Activated naive CD4-positive, alpha-beta T cell treated with Interleukin-2 at 50 U/mL for 16 hours (primary cell): ENCODE measurements around the gene SFI1.

ENCODE experiments used
- DNase-seq: peaks from one replicate; pipeline ENCODE4 v3.0.0-alpha.2; 2020

SFI1 gene

DNA sequence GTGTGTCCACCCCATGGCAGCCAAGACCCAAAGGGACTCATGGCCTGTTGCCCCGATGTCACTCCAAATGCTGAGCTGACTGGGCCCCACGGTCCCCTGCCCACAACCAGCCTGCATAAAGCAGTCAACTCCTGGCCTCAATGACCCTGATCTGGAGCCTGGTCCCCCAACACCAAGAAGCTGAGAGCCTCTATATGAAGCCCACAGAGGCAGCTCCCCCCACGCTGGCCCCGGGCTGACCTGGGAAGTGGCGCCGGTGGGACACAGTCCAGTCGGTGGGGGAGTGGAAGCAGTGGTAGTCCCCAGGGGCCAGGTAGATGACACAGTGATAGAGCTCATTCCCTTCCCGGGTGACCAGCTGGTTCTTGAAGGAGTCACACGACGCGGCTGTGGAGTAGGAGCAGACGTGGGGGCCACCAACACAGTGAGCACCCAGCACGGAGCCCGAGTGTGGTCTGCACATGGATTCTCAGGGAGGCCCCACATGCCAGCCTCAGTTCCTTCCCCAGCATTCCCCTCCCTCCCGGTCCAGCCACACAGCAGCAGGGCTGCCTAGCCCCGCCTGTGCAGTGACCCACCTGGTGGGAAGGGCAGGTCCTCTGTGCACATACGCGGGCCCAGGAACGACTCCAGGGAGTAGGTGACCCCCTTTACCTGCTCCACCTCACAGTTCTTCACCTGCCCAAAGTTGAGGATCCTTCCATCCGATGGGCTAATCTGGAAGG is 124.6 kb downstream of the SFI1 start:
- DNase-seq, result no peak

DNA sequence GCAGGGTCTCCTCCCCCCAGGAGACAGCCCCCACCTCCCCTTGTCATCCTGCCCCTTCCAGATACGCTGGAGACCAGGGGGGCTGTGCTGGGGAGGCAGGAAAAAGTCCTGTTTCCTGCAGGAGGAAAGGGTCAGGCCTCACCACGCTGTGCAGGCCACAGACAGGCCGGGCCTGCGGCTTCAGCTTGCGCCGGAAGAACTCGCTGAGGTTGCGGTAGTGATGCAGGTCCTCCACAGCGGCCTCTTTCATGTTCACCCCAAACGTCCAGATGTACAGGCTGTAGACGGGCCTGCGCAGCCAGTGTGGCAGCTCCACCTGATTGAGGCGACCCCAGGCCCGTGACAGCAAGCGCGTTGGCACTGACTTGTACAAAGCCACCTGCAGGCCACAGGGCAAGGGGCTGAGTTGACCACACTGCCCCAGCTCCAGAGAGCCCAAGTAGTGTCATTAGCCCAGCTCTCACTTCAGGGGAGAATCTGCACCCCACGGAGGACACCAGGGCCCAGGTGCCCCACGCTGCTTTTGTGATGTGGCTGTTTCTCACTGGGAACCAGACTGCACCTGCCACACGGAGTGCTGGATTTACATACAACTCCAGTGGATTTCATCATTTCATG is 125.3 kb downstream of the SFI1 start:
- DNase-seq, result no peak

DNA sequence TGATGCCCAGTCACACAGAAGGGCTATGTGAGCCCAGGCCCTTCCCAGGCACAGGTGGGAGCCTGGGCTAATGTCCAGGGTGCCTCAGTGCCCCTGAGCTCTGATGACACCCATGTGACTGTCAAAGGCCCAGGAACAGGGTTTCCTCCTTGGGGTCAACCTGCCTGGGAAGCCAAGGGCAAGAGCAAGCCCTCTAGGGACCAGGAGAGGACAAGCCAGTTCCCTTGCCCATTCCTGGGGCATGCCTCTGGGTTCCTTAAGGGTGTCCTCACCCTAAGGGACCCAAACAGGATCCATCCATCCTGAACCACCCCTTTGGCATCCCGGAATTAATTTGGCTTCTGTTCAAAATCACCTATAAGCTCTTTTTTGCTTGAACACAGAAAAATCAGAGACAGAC is 126.6 kb downstream of the SFI1 start:
- DNase-seq, result no peak

- DNase-seq, result no peak
Measured at GRCh38 chr22:31623592-31624304, 127.4 kb downstream of the SFI1 start.

GRCh38 chr22:31625257-31625640 is 128.9 kb downstream of the SFI1 start:
- no peak for DNase-seq

DNA sequence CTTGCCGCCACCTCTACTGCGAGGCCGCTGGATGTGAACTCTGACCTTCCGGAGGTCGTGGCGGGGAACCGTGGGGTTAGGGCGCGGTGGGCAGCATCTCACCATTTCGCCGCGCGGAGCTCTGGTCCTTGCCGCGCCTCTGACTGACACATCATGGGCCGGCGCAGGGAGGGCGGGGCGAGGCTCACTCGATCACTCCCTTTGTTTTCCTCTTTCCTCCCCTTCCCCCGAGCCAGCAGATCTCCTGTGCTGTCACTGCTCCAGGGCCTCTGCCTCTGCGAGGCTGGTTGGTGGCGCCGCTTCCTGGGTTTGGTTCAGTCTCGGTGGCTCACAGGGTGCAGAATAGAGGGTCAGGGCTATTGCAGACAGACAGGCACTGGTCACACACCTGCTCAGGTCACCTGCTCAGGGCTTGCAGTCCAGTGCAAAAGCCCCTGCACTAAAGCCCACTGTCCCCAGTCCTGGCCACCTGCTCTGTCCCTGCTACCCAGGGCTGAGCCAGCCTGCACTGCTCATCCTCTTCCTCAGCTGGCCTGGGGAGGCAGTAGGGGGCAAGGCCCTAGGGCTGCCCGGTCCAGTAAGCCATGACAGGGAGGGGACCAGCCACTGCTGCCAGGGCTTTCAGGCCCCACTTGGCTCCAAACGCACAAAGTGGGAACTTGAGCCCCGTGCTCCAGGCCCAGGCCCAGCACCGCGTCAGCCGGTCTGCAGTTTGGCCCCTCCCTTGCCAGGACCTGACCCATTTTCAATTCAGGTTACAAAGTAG is 129.5 kb downstream of the SFI1 start:
- no peak for DNase-seq

DNA sequence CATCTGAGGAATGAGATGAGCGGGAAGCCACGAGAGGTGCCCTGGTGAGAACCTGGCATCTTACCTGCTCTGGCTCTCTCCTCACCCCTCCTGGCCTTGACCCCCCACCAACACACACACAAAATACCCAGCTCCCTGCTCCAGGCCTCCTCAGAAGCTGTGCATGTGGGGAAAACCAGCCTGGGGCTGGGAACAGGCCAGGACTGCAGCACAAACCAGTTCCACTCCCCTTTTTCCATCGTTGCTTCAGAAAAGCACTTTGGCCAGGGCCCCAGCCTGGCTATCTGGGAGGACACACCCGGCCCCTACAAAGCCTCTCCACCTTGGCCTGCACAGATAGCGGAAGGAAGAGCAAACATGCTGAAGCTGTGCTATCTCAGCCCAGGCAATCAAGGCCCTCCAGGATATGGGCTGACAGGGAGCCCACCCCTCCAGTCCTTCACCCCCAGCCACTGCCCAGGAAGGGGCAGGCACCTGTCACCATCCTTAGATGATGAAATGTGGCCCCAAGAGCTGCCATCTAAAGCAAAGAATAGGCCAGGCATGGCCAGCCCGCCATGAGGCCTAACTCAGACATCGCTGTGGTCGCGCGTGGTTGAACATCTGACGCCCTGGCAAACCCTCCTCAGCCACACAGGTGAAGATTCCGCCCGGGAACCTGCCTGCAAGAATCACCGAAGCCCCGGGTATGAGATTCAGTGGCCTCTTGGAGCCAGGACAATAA is 130.3 kb downstream of the SFI1 start:
- no peak for DNase-seq

DNA sequence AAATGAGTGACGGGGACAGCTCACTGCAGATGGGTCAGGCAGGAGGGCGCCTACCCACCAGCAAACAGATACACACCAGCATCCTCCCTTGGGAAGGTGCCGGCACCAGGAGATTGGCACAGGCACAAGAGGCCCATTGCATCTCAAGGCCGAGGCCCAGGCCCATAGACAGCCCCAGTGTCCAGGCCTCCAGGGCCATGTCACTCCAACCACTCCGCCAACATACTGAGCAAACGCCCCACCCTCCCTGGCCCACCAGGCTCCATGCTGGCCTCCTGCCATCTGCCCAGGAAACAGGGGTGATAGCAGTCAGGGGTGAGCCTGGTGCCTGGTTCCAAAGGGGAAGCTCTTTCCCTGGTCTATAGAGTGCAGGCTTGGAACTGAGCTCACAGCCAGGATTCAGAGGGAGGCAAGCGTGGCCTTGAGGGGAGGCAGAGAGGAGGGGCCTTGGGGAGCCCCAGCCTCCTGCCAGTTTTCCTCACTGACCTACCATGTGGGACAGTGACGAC is 130.9 kb downstream of the SFI1 start:
- no peak for DNase-seq

DNA sequence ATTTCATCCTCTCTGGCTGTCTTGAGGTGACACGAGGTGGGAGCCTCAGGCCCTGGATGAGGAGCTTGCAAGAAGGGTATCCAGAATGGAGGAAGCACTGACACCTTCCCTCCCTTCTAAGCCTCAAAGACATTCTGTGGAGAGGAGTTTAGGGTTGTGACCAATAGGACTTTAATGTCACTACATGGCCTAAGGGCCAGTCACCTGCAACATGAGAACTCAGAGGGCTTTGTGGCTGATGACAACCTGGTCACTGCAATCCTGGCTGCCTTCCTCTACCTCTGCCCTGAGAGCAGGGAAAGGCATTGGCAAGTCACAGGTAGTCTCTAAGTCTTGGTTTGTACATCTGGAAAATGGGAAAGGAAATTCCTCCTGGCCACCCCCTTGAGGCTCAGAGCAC is 132.0 kb downstream of the SFI1 start:
- no peak for DNase-seq

GRCh38 chr22:31628969-31629708 is 132.8 kb downstream of the SFI1 start:
- no peak for DNase-seq

DNA sequence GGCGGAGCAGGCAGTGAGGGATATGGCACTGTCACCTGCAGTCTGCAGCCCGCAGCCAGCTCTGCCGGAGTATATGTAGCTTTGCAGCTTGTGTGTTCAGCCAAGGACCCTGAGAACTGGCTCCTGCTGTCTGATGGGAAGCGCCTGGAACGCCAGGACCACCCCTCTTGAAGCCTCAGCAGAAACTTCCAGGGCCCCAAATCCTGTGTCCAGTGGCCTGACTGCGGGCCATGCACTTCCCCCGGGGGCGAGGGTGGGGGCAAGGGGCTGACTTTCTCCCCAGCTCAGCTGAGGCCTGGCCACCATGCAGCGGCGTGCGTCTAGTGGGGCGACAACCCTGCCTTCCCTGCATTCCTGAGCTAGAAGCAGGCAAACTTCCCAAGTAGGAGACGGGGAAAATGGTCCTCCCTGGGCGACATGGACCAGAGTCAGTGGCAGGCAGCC is 133.4 kb downstream of the SFI1 start:
- no peak for DNase-seq

DNA sequence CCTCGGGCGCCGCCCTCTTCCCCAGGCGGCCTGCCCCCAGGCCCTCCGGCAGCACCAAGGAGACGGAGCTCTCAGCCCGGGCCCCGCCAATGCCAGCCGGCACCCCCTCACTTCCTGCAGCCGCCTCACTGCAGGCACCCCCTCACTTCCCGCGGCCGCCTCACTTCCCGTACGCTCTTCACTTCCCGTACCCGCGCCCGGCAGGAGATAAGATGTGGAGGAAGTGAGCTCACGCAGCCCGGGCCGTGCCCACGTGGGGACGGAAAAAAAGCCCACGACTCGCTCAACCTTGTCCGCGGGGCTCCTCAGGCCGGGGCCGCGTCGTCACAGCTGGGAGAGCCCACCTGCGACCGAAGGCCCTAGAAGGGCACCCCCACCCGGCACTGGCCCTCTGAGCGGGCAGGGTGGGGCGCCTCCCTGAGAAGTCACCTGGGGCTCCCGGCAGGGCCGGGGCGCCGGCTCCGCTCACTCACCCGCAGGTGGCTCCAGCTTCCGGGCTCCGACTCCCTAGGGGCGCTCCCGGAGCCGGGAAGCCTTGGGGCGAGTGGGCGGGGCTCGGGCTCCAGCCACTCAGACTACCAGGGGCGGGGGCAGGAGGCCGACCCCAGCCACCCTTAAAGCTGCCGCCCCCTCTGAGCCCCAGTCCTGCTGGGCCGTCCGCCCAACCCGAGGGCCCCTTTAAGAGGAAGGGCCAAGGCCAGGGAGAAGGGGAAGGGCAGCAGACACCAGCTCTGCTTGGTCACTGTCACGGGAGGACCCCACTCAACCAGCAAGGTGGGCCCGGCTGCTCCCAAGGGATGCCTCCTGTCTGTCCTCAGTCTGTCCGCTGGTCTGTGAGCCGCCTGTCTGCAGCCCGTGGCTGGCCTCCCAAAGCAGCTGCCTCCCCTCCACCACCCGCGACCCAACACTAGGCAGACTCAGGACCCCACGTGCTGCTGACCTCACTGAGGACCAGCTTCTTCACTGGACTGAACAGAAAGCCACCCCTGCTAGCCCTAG is 134.3 kb downstream of the SFI1 start:
- peak; percentile 87 for DNase-seq

- no peak for DNase-seq
Measured at GRCh38 chr22:31631436-31631835, 135.1 kb downstream of the SFI1 start.

GRCh38 chr22:31635638-31636306 is 139.4 kb downstream of the SFI1 start:
- no peak for DNase-seq

DNA sequence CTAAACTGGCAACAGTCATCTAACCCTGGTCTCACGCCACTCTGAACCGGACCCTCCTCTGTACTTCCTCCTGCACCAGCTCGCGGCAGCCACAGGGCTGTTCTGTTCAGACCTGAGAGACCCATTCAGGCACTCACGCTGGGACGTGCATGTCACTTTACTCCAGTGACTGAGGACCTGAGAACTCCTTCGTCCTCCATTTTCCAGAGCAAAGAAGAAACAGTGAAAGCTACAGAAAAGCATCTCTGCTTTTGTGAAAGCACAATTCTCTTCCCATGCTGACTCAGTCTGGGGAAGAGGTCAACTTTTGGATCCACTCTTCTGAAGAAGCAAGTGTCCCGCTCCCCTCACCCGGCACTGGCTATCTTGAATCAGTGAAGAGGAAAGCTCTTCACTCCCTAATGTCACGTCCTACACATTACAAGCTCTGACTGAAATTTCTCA is 141.1 kb downstream of the SFI1 start:
- no peak for DNase-seq

DNA sequence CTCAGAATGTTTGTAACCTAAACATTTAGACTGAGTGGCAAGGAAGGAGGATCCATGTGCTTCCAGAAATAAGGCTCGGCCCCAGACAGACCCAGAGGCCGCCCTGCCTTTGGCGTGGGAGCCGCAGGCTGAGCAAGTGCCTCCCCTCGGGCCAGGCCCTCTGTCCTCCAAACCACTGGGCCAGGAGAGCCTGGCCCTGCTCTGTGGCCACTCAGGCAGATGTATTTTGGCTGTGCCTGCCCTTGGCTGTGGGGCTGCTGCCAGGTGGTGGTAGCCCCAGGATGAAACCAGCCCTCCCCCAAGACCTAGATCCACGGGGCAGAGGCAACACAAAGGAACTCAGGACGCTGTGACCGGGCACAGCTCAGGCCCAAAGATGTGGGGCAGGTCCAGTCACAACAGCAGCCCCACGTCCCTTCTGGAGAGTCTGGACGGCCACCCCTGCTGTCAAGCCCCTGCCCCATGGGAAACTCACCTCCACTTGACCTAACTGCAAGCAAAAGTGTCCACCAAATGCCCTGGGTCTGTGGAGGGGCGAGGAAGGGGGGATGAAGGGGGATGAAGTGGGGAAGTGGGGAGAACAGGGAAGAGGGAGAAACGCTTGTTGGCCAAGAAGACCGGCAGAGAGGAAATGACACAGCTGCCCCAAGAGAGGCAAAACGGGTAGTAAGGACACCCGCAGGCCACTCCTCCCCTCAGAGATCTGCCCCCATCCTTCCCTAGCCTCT is 141.7 kb downstream of the SFI1 start:
- no peak for DNase-seq

- DNase-seq, result no peak
Measured at GRCh38 chr22:31639436-31640039, 143.2 kb downstream of the SFI1 start.

DNA sequence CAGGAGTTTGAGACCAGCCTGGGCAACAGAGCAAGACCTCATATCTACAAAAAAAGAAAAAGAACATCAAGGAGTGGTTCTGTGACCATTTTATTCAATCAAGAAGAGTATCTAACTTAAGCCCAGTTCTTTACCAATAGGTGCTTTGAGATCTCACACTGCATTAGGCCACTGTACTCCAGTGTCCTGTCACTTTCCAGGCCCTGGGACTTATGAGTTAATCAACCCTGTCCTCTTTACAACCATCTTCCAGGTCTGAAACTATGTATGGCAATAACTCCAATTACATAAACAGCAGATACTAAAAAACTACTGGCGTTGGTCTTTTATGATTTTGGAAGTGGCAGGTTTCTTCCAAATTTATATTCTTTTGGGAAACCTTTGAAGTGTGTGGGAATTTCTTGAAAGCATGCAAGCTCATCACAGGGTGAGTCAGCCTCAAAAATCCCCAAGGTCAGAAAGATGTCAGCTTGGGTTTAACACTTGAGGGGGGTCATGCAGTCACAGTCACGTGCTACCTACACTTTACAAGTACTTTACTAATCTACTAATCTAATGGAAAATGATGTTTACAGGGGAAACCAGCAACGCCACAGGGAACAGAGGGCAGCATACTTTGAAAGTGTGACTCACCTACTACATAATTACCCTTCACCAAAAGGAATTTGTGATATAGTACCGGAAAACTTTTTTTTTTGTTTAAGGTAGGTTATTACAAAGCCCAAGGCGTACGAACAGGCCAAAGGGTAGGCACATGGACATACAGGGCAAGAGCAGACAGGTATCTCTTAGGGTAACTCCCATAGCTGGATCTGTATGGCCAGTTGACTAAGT is 150.1 kb downstream of the SFI1 start:
- DNase-seq, result peak; percentile 60
